ENCODE data around the gene SORCS3. TPM values are rescaled to one million over a fixed set of nuclear protein-coding genes. Genes with fewer than 3 reads are reported as not detected.

SORCS3 gene
- total RNA-seq, 1 experiment from 2014 or later: 0.18 TPM

DNA sequence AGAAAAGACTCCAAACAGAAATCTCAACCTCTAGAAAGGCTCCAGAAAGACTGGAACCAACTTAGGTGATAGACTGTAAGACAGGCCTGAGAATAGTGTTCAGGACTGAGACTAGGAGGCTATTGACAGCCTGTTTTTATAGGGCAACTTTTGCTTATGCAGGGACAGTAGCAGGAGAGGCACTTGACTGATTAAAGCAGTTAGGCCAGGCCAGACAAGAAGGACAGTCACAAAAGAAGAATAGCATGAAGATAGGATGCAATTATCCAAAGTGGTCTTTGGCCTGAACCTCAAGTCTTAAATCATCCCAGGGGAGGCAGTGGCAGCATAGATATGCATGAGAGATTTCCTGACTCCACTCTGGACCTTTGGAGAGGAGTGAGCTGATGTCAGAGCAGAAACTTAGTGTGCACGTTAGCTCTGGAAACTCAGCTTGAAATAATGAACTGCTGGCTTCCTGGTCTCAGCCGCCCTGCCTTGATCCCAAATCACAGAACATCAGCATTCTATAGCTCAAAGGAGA lies 290.6 kb downstream of the SORCS3 start:
- Mint-ChIP-seq H3K27ac (ENCODE audit: unreplicated experiment) (no peak overlapping the region), H3K36me3 (ENCODE audit: insufficient read depth, unreplicated experiment) (no peaks in the 10 kb centered on the region), H3K4me3 (ENCODE audit: unreplicated experiment) (no peak overlapping the region), H3K9me3 (ENCODE audit: unreplicated experiment) (no peaks in the 10 kb centered on the region), H3K4me1 (ENCODE audit: low read depth, unreplicated experiment) (no peaks in the 10 kb centered on the region), H3K27me3 (ENCODE audit: insufficient read depth, unreplicated experiment) (peaks cover 6% of the 10 kb centered on the region)
- Histone ChIP-seq H3K9me3 (no peaks in the 10 kb centered on the region), H3K36me3 (ENCODE audit: control insufficient read depth, insufficient read depth, low read length) (no peaks in the 10 kb centered on the region), H3K4me1 (no peaks in the 10 kb centered on the region), H3K4me3 (ENCODE audit: low read depth, low read length) (no peak overlapping the region), H3K27me3 (replicated peaks; ENCODE audit: control insufficient read depth, insufficient read depth, low read length) (no peaks in the 10 kb centered on the region)
- intact Hi-C loops (cut with micrococcal nuclease; ENCODE audit: unreplicated experiment): no loop called here
- no peak for DNase-seq
- ChIA-PET POLR2A (no interaction called here), CTCF (no interaction called here)
- TF ChIP-seq, protein P1, sequence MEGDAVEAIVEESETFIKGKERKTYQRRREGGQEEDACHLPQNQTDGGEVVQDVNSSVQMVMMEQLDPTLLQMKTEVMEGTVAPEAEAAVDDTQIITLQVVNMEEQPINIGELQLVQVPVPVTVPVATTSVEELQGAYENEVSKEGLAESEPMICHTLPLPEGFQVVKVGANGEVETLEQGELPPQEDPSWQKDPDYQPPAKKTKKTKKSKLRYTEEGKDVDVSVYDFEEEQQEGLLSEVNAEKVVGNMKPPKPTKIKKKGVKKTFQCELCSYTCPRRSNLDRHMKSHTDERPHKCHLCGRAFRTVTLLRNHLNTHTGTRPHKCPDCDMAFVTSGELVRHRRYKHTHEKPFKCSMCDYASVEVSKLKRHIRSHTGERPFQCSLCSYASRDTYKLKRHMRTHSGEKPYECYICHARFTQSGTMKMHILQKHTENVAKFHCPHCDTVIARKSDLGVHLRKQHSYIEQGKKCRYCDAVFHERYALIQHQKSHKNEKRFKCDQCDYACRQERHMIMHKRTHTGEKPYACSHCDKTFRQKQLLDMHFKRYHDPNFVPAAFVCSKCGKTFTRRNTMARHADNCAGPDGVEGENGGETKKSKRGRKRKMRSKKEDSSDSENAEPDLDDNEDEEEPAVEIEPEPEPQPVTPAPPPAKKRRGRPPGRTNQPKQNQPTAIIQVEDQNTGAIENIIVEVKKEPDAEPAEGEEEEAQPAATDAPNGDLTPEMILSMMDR (IDR thresholded peaks at IDR 0.05; ENCODE audit: insufficient read depth in 1 of 2, low read depth in 1 of 2, low read length in 1 of 2, severe bottlenecking in 1 of 2, unreplicated experiment in 1 of 2): no peak
- no TSS peak for BruUV-seq (replicated peaks)

DNA sequence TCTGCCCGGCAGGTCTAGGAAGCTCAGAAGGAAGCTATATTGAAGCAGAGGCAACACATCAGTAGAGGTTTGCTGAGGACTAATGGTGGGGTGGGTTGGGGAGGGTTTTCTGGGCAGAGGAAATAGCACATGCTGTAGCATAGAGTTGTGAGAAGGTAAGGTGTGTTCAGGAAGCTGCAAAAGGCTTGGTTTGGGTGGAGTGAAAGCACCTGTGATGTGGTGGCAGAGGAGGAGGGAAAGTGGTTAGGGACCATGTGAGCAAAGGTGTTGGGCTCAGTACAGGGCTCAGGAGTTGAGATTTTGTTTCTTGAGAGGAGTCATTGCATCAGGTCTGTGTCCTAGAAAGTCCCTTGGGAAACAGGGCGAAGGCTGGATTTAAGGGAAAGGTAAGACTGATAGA lies 294.6 kb downstream of the SORCS3 start:
- CTCF ChIA-PET: no interaction called here
- H3K4me1 ChIP-seq: no peaks in the 10 kb centered on the region

DNA sequence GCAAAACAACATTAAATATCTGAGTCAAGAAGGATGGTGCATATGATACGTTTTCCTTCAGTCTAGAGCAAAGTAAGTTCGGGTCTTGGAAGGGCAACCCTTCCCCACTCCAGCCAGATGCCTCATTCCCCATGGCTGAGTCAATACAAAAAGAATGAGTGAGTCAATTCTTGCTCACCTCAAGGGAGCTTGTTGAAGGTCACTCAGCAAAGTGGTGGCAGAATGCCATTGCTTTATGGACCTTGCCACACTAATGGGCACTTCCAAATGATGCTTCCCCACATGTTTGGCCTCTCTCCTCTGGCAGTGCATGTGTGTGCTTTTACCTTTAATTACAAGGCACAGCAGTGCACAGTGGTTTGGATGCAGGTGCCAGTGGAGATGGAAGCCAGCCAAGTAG lies 296.5 kb downstream of the SORCS3 start:
- no peak for DNase-seq
- H3K27me3 ChIP-seq (replicated peaks; ENCODE audit: control insufficient read depth, insufficient read depth, low read length): no peaks in the 10 kb centered on the region
- H3K36me3 Mint-ChIP-seq (ENCODE audit: insufficient read depth, unreplicated experiment): no peaks in the 10 kb centered on the region
- H3K4me3 ChIP-seq (ENCODE audit: low read depth, low read length): no peak overlapping the region
- no peaks in the 10 kb centered on the region; the same call in 1 of the 2 replicates for H3K9me3 ChIP-seq
- H3K4me3 Mint-ChIP-seq (ENCODE audit: unreplicated experiment): no peak overlapping the region
- TF ChIP-seq, protein P1 (IDR thresholded peaks at IDR 0.05; ENCODE audit: insufficient read depth in 1 of 2, low read depth in 1 of 2, low read length in 1 of 2, severe bottlenecking in 1 of 2, unreplicated experiment in 1 of 2): no peak
- intact Hi-C loops (cut with micrococcal nuclease; ENCODE audit: unreplicated experiment): no loop called here
- no peak overlapping the region for H3K27ac Mint-ChIP-seq (ENCODE audit: unreplicated experiment)
- BruUV-seq (replicated peaks): no TSS peak
- no peaks in the 10 kb centered on the region for H3K36me3 ChIP-seq (ENCODE audit: control insufficient read depth, insufficient read depth, low read length)
- no peaks in the 10 kb centered on the region for H3K4me1 Mint-ChIP-seq (ENCODE audit: low read depth, unreplicated experiment)
- ChIA-PET POLR2A (no interaction called here), CTCF (no interaction called here)
- no peaks in the 10 kb centered on the region for H3K4me1 ChIP-seq
- H3K27me3 Mint-ChIP-seq (ENCODE audit: insufficient read depth, unreplicated experiment): peaks cover 3% of the 10 kb centered on the region
- H3K9me3 Mint-ChIP-seq (ENCODE audit: unreplicated experiment): no peaks in the 10 kb centered on the region

More for the DNA sequence above, 294.6 kb downstream of the SORCS3 start:
- no peak overlapping the region for H3K4me3 Mint-ChIP-seq (ENCODE audit: unreplicated experiment)
- no TSS peak for BruUV-seq (replicated peaks)
- Histone ChIP-seq H3K36me3 (ENCODE audit: control insufficient read depth, insufficient read depth, low read length) (no peaks in the 10 kb centered on the region), H3K27me3 (replicated peaks; ENCODE audit: control insufficient read depth, insufficient read depth, low read length) (no peaks in the 10 kb centered on the region), H3K9me3 (no peaks in the 10 kb centered on the region), H3K4me3 (ENCODE audit: low read depth, low read length) (no peak overlapping the region)
- intact Hi-C loops (cut with micrococcal nuclease; ENCODE audit: unreplicated experiment): no loop called here
- POLR2A ChIA-PET: no interaction called here
- H3K4me1 Mint-ChIP-seq (ENCODE audit: low read depth, unreplicated experiment): no peaks in the 10 kb centered on the region
- H3K9me3 Mint-ChIP-seq (ENCODE audit: unreplicated experiment): no peaks in the 10 kb centered on the region
- H3K27me3 Mint-ChIP-seq (ENCODE audit: insufficient read depth, unreplicated experiment): peaks cover 3% of the 10 kb centered on the region
- TF ChIP-seq, protein P1 (IDR thresholded peaks at IDR 0.05; ENCODE audit: insufficient read depth in 1 of 2, low read depth in 1 of 2, low read length in 1 of 2, severe bottlenecking in 1 of 2, unreplicated experiment in 1 of 2): no peak
- no peak for DNase-seq
- no peaks in the 10 kb centered on the region for H3K36me3 Mint-ChIP-seq (ENCODE audit: insufficient read depth, unreplicated experiment)
- no peak overlapping the region for H3K27ac Mint-ChIP-seq (ENCODE audit: unreplicated experiment)

Measured in Caco-2 (cell line).